Skin of body (tissue), 3 donors: Measurements from ENCODE around the gene RPL36AL. TPM values are rescaled to one million over a fixed set of nuclear protein-coding genes. Genes with fewer than 3 reads are reported as not detected.

Experiments used
- DNase-seq: peaks from one replicate; lab custom pipeline; 2025; lab: John Stamatoyannopoulos, UW
- small RNA-seq: library from RNA; depleted of rRNA; stranded (forward); fragments of <200 nt; gene quantifications from one replicate; pipeline ENCODE3, GENCODE V24; 2014; ENCODE audit warnings: low replicate concordance
- total RNA-seq: library from RNA; depleted of rRNA; stranded (reverse); fragments of >200 nt; gene quantifications from one replicate; pipeline ENCODE4 v1.2.3, GENCODE V29; 2014

The RPL36AL gene
- total RNA-seq, 1 donor from 2014 or later, result 101 TPM

GRCh38 chr14:49581209-49582112 is 39.0 kb downstream of the RPL36AL start:
- no peak for DNase-seq

GRCh38 chr14:49579841-49580240 is 40.6 kb downstream of the RPL36AL start:
- DNase-seq, result no peak

- DNase-seq, result no peak
These were observed 42.3 kb downstream of the RPL36AL start for GRCh38 chr14:49578141-49578540.

GRCh38 chr14:49574038-49574437 is 46.4 kb downstream of the RPL36AL start:
- DNase-seq, result no peak

- DNase-seq, result no peak
These were observed 51.1 kb downstream of the RPL36AL start for GRCh38 chr14:49569281-49569680.

Small RNA genes within 50 kb of the gene (small RNA-seq; reads per million reads assigned to genes)
- gene AL139099.3 (not detected), gene AL139099.4 (not detected), gene RF00019 (not detected)

Other genes starting within 250 kb of the RPL36AL start
- gene RPS29, start 34.2 kb downstream of the RPL36AL start, total RNA-seq, result 1,388 TPM
- 9.9 TPM for gene LRR1, start 21.7 kb downstream of the RPL36AL start, total RNA-seq
- gene MGAT2, start 173 bp upstream of the RPL36AL start, total RNA-seq, result 25.2 TPM
- 7.0 TPM for gene DNAAF2, start 14.6 kb upstream of the RPL36AL start, total RNA-seq
- gene POLE2, start 67.6 kb upstream of the RPL36AL start, total RNA-seq, result 13.4 TPM
- 10.1 TPM for gene KLHDC1, start 72.5 kb upstream of the RPL36AL start, total RNA-seq
- gene KLHDC2, start 147.5 kb upstream of the RPL36AL start, total RNA-seq, result 85.1 TPM
- gene NEMF, start 232.2 kb upstream of the RPL36AL start, total RNA-seq, result 115 TPM